Stimulated activated CD8-positive, alpha-beta memory T cell treated with anti-CD3 and anti-CD28 coated beads, Interleukin-15, amount 100 ng/mL, for 4 hours (primary cell): ENCODE data around the gene DEPDC4.
"Not testable (repeated sequence)": the region's sequence is repeated elsewhere in the genome, so short reads cannot be mapped to it uniquely, and the experiment has no call there.

Source experiments
- DNase-seq, 2 donors: peaks; one replicate each; pipeline ENCODE4 v3.0.0-alpha.2; 2020; ENCODE audit warnings: low read depth in 2 of 2

DEPDC4 gene

DNA sequence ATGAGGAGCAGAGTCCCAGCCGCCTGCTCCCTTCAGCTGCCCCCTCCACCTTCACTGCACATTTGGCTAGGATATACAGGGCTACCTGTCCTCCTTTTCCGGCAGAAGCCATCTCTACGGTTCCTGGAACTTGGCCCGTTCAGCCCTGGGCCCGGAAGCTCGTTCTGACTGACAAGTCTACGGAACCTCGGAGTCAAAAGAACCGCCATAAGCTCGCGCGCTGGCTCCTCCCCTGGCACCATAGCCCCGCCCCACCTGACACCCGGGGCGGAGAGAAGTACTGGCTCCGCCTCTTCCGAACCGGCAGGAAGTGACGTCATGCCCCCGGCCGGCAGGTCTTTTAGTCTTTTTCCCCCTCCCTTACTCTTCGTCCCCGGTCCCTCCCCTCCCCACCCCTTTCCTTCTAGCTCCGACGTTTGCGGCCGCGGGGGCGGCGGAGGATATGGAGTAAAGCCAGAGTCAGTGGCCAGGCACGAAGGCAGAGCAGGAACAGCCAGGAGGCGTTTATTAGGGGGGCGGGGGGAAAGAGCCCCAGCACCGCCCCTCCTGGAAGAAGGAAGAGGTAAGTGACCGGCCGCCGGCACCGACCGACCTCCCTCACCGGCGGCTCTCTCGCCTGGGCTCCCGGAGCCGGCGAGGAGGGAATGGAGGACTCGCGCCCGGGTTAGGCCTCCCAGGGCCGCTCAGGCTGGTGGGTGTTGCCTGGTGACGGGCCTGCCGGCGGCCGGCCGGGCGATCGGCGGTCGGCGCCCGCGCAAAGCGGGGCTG lies at the start of gene DEPDC4, which contains the start of gene SCYL2:
Gene DEPDC4, minus strand, starts transcription at position 245 of the 768 bp plus-strand sequence. Its CDS starts 3 bp downstream, at position 242.
Gene SCYL2, plus strand, starts transcription at position 343 of the 768 bp plus-strand sequence. CDS start 15,794 bp downstream, outside the sequence.
- peak; percentile 81 to 84 for DNase-seq

DNA sequence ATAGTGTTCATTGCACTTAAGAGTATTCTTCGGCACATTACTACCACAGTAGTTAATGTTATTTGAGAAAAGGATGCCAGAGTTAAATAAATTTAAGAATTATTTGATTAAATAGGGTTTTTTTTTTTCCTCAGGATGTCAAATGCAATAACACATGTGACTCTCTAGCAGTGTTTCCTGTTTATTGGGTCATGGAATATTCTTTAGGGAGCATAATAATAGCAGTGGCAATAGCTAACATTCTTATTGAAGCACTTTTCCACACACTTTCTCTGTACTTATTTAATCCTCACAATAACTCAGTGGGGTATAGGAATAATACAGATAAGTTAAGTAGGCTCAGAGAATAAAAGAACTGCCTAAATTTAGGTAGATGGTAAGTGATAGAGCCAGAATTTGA lies 44.4 kb upstream of the DEPDC4 start:
- no peak for DNase-seq

DNA sequence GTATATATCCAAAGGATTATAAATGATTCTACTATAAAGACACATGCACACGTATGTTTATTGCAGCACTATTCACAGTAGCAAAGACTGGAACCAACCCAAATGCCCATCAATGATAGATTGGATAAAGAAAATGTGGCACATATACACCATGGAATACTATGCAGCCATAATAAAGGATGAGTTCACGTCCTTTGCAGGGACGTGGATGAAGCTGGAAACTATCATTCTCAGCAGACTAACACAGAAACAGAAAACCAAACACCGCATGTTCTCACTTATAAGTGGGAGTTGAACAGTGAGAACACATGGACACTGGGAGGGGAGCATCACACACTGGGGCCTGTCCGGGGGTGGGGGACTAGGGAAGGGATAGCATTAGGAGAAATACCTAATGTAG lies 41.3 kb upstream of the DEPDC4 start:
- DNase-seq = not testable (repeated sequence)

DNA sequence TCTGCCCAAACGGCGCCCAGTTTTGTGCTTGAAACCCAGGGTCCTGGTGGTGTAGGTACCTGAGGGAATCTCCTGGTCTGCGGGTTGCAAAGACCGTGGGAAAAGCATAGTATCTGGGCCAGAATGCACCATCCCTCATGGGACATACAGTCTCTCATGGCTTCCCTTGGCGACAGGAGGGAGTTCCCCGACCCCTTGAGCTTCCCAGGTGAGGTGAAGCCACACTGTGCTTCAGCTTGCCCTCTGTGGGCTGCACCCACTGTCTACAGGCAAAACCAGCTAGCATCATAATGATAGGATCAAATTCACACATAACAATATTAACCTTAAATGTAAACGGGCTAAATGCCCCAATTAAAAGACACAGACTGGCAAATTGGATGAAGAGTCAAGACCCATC lies 37.5 kb upstream of the DEPDC4 start:
- DNase-seq = not testable (repeated sequence)

DNA sequence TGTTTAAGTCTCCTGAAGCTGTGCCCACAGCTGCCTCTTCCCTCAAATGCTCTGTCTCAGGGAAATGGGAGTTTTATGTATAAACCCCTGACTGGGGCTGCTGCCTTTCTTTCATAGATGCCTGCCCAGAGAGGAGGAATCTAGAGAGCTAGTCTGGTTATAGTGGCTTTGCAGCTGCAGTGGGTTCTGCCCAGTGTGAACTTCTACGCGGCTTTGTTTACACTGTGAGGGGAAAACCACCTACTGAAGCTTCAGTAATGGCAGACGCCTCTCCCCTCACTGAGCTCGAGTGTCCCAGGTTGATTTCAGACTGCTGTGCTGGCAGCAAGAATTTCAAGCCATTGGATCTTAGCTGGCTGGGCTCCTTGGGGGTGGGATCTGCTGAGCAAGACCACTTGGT lies 37.0 kb upstream of the DEPDC4 start:
- DNase-seq = no peak

DNA sequence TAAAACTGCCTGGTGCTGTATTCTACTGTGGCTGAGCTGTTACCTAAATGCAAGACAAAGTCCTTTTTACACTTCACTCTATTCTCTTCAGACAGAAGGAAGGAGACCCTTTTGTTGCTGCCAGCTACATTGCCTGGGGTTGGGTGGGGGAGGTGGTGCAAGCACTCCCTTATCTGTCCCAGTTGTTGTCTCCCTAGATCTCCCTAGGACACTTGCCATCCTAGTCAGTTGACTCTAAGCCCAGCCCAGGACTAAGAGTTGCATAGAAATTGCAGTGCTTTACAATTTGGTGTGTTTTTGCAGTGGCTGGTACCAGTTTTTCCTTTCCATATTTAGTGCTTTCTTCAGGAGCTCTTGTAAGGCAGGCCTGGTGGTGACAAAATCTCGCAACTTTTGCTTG lies 35.2 kb upstream of the DEPDC4 start:
- no peak for DNase-seq

DNA sequence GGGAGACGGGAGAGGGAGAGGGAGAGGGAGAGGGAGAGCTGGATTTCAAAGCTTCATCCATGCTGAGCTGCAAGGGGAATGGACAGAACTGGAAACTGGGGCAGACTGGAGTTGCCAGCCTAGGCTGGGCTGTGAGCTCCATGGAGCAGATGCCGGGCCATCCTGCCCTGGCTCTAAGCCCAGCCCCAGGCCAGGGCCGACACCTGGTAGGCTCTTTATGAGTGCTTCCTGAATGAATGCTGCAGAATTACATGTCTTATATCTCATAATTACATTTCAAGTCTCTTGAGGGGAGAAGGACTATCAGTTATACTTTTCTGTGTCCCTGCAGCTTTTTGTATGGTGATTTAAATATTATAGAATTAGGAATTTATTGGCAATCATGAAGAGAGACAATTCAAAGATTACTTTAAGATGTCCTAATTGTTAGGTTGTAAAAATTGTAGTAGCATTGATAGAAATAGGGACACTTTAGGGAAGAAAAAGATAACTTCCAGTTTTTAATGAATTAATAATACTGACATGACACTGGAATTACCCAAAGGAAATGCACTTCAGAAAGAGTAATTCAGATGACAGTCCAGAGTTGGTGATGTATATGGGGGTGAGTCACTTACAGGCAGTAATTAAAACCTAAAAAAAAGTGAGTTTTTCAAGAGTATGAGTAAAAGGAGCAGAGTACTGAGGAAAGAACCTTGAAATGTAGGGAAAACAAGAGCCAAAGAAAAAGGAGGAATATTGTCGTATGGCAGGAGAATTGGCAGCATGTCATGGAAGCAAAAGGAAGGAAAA lies 29.1 kb upstream of the DEPDC4 start:
- no peak for DNase-seq

DNA sequence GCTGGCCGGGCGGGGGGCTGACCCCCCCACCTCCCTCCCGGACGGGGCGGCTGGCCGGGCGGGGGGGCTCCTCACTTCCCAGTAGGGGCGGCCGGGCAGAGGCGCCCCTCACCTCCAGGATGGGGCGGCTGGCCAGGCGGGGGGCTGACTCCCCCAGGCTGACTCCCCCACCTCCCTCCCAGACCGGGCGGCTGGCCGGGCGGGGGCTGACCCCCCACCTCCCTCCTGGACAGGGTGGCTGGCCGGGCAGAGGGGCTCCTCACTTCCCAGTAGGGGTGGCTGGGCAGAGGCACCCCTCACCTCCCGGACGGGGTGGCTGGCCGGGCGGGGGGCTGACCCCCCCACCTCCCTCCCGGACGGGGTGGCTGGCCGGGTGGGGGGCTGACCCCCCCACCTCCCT lies 27.5 kb upstream of the DEPDC4 start:
- not testable (repeated sequence) for DNase-seq

DNA sequence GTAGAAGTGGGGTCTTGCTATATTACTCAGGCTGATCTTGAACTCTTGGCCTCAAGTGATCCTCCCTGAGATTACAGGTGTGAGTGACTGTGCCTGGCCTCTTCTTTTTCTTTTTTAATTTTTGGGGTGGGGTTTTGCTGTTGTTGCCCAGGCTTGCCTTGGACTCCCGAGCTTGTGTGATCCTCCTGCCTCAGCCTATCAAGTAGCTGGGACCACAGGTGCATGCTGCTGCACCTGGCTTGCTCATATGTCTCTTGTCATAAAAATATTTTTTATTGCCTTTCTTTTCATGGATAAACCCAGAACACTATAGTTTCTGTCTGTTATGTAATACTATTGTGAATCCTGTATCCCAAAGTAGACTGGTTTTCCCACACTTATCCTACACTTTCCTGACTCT lies 26.1 kb upstream of the DEPDC4 start:
- no peak for DNase-seq

DNA sequence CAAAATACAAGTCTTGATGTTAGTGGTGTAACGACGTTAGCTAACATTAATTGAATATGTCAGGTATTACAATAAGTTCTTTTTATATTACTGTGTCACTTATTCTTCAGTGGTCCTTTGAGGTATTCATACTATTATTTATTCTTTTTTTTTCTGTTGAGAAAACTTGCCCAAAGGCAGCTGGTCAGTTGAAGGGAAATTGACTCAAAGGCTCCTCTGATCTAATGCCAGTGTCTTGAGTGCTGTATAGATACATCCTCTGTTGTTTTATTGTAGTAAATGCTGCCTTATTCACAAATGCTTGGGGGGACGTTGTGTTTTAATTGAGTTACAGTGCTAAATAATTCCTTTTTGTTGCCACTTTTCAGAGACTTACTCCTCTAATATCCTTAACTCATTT lies 23.1 kb upstream of the DEPDC4 start:
- DNase-seq = no peak

DNA sequence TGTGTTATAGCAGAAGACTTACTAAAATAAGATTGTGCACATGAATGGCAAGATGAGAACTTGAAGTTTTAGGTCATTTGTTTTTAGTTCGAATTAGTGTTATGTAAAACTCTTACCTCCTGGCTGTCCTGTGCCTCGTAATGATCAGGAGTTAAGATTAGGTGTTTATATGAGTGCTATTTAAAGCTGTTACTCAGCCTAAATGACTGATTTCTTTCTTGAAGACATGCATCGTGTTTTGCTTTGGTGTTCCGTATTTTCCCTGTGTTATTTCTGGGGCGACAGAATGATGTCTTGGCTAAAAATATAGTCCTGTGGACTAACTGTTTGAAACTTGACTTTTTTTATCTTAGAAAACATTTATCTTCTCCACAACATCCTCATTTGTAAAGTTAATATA lies 22.2 kb upstream of the DEPDC4 start:
- DNase-seq = no peak

DNA sequence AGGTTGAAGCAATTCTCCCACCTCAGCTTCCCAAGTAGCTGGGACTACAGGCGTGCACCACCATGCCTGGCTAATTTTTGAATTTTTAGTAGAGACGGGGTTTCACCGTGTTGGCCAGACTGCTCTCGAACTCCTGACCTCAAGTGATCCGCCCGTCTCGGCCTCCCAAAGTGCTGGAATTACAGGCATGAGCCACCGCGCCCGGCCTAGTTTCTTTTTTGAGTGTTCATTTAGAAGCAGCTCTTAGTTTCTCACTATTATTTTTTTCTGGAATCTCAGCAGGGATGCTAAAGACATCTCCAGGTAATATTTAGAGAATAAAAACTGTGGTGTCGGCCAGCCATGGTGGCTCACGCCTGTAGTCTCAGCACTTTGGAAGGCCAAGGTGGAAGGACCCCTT lies 17.7 kb upstream of the DEPDC4 start:
- DNase-seq = not testable (repeated sequence)

DNA sequence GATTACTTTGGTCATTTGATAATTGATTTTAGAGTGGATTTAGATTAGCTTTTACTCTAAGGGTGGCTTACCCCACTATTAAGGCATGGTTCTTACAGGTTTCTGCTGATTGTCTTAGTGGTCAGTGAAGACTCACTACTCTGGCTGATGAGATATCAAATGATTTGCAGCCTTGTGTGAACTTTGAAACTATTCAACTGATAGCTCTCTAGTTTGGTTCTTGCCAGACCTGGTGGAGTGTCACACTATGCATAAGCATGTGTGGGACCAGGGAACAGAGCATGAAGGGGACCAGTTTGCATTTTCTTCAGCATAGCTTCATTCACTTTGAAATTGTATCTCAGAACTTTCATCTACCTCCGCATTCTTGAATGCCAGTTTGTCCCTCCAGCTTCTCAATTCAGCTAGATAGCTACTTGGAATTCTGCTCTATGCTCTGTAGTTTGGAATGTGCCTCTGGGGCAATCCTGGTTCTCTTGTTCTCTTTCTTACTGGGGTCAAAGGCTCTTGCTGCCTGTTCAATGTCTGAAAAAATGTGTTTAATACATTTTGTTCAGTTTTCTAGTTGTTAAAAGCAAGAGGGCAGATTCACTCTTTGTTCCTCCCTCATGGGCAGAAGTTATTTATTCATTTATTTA lies 12.8 kb upstream of the DEPDC4 start:
- no peak for DNase-seq

DNA sequence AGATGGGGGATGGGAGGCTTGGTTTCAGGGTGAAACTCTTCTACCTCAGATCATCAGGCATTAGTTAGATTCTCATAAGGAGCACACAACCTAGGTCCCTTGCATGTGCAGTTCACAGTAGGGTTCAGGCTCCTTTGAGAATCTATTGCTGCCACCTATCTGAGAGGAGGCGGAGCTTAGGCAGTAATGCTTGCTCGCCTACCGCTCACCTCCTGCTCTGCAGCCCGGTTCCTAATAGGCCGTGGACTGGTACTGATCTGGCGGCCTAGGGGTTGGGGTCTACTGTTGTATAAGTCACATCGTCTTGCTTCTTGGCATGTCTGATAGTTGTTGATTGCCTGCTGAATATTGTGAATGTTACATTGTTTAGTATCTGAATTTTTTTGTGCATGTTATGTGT lies 12.3 kb upstream of the DEPDC4 start:
- DNase-seq = no peak

DNA sequence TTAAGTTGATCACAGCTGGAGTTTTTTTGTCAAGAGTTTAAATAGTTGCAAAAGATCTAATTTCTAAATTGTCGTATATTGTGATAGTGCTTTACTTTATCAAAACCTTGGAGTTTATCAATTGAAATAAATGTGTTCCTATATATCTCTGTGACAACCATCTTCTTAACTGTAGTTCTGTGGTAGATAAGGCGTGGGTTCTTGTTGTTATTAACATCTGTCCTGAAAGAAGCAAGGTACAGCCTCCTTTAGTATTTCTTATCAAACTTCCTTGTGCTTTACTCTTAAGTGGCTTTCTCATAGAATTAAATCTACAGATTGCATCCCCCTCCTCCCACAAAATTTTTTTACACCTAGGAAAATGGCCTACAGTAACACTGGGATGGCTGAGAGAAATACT lies 7.4 kb upstream of the DEPDC4 start:
- DNase-seq = no peak

DNA sequence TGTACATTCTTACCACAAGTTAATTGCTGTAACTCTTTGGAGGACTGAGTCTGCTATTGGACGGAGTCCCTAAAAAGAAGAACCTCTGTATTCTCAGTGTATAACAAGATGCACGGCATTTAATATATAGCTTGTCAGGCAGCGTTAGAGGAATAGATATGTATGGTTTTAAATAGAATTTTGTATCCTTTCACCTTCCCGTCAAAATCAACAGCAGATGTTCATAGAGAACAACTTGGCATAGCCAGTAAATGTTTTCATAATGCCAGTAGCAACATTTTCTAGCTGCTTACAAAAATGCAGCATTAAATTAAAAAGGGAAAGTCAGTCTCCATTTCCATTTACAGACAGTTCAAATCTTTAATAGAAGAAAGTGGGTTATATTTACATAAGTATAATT lies 6.9 kb upstream of the DEPDC4 start:
- no peak for DNase-seq

DNA sequence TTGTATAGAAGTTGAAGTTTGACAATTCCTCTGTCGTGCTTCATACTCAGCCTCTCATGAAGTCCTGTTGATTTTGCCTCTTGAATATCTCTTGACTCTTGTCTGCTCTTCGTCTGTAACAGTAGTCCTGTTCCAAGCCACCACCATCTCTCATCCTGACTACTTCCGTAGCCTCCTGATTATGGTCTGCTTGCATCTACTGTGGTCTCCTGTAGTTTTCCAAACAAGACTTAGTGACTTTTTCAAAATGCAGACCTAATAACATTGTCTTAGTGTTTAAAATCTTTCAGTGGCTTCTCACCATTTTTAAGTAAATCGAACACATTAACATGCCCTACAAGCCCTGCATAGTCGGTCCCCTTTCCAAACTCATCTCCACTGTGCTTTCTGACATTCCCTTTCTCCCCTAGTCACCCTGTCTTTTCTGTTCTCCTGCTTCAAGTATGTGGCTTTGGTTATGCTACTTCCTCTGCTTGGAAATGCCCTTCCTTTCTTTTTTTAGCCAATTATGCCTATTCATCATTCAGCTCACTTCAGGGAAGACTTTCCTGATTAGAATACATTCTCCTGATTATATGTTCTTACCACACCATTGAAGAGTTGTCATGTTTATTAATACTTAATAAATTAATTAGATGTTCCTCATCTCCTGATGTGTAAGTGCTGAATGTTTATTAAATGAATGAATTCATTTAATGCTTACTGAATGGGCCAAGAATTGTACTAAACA lies 2.1 kb upstream of the DEPDC4 start:
- no peak for DNase-seq

DNA sequence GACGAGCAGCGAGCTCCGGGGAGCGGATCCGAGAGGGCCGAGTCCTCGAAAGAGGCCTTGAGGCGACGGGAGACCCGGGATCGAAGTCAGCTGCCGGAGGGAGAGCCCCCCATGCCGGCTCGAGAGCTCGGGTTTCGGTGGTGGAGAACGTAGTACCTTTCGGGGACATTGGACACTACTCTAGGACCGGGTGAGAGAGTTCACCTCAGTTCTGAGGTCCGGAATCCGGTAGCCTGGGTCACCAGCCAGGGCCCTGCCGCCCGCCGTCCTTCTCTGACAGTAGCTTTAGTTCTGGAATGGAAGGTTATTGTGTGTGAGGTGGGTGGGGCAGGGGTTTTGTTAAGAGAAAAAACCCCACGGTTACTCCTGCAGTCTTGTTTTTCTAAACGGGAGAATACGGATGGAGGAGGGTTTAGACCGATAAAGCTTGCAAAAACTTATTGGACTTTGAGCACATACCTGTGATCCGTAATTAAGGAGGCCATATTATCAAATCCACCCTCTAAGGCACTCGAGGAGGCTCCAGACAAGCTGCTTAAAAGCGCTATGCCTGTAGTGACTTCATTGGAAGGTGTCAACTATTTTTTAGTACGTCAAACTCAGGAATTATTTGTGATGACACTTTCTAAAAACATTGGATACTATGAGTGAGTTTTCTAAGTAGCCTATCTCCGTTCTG lies 863 bp upstream of the DEPDC4 start:
- no peak for DNase-seq

DNA sequence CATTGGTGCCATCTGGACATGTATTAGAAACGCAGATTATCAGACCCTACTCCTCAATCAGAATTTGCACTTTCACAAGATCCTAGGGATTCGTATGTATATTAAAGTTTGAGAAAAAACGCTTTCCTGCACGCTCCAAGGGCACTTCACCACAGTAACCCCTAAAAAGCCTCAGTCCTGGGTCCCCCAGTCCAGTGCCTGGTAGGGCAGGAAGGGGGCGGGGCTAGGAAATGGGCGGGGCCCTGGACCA lies 369 bp downstream of the DEPDC4 start:
- DNase-seq = no peak

DNA sequence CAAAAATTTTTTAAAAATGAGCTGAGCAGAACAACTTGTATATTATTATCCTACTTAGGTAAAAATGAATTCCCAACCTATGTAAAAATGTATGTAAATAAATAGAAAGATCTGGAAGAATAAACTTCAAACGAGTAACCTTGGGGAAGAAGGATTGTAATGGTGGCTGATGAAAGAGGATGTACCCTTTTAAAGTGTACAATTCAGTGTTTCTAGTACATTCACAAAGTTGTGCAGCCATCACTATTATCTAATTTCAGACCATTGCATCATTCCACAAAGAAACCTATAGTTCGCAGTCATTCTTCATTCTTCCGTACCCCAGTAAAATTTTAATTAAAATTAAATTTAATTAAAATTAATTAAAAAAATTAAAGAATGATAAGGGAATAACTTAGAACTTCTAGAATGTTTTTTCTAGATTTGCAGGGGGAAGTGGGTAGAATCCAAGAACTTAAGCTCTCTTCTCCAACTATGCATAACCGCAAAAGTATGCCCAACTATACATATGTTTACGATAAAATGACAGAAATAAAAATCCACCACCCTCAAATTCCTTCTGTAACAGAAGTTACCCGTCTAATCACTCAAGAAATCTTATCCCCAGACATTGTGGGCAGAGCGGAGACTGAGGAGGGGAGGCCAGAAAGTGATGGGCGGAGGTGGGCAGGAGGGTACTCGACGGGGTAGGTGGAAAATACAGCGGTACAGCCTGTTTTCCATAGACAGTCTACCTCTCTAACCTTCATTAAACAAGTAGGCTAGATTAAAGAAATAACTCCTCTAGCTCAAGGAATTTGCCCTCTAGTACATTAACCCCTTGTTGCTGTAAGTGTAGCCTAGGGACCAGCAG lies 921 bp downstream of the DEPDC4 start:
- no peak for DNase-seq

DNA sequence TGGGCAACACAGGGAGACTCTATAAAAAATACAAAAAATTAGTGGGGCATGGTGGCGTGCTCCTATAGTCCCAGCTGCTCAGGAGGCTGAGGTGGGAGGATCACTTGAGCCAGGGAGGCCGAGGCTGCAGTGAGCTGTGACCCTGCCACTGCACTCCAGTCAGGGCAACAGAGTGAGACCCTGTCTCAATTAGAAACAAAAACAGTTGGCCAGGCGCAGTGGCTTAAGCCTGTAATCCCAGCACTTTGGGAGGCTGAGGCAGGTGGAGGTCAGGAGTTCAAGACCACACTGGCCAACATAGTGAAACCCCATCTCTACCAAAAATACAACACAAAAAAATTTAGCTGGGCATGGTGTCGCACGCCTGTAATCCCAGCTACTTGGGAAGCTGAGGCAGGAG lies 1.8 kb downstream of the DEPDC4 start:
- DNase-seq = not testable (repeated sequence)
